Bladder microvascular endothelial cell (primary cell): ENCODE measurements around the gene ZNF793. TPM values are rescaled to one million over a fixed set of nuclear protein-coding genes. Genes with fewer than 3 reads are reported as not detected.

Experiments used
- total RNA-seq: library from RNA; depleted of rRNA; stranded (reverse); fragments of >200 nt; gene quantifications from 2 replicates; pipeline ENCODE4 v1.2.3, GENCODE V29; 2014

ZNF793 gene
- 0.32 and 1.5 TPM in 2 replicates for total RNA-seq

GRCh38 chr19:37506387-37507166, at the start of gene ZNF793:
Gene ZNF793 (plus strand): TSS chr19:37506939. CDS start chr19:37523440, 16,501 bp downstream.

DNA sequence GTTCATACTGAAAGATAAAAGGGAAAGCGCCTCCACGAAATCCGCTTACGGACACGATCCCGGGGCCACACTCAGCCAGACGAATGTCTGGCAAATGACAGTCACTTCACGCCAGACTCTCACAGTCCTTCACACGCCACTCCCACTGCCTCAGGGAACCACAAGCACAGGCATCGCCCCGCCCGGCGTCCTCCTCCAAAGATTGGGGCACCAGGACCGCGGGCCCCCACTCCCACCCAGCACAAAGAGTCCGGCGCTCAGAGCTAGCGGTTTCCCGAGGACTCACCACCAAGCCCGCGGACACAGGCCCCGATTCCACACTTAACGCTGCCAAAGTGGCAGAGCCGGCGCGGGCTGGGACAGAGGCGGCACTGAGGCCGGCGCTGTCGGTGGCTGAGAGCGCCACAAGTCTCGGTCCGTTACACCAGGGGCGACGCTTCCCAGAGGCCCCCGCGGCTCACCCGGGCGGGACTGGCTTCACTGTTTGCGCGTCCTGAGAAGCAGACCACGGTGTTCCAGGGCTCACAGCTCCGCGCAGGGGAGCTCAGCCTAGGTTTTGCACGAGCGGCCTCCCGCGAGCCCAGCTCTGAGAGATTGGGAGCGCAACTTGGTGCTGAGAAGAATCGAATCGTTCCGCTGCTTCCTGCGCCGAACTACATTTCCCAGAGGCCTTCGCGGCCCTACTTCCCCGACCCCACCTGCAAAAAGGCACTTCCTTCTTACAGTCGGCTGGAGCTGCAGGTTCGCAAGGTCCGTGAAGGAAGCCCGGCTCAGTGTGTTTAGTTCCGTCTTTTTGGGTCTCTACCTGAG, 39.7 kb upstream of the ZNF793 start, which contains the start of gene ZNF569:
TSS of gene ZNF569 (minus strand) at position 647 of the 810 bp plus-strand sequence. CDS start 22,523 bp downstream, outside the sequence.

GRCh38 chr19:37468961-37469777, 37.6 kb upstream of the ZNF793 start, which contains the start of gene ZNF570:
Gene ZNF570 (plus strand): TSS chr19:37469356. CDS start chr19:37470355, 999 bp downstream.

Other genes with a start within 250 kb of the ZNF793 start
- gene ZNF527, start 135.8 kb upstream of the ZNF793 start, total RNA-seq = 2.9 and 5.6 TPM in 2 replicates
- 3.7 and 5.9 TPM in 2 replicates for gene ZNF569, start 39.5 kb upstream of the ZNF793 start, total RNA-seq
- 3.4 and 7.6 TPM in 2 replicates for gene ZNF570, start 37.6 kb upstream of the ZNF793 start, total RNA-seq
- gene ZNF571, start 87.9 kb downstream of the ZNF793 start, total RNA-seq = 0.97 and 5.7 TPM in 2 replicates
- 0.16 and 0.63 TPM in 2 replicates for gene ZNF540, start 87.9 kb downstream of the ZNF793 start, total RNA-seq
- 10.7 and 17.6 TPM in 2 replicates for gene ZFP30, start 148.5 kb downstream of the ZNF793 start, total RNA-seq
- 2.8 and 5.9 TPM in 2 replicates for gene ZNF607, start 212.8 kb downstream of the ZNF793 start, total RNA-seq